WTC11 (cell line): ENCODE measurements around the gene ARMC9. TPM values are rescaled to one million over a fixed set of nuclear protein-coding genes. Genes with fewer than 3 reads are reported as not detected.

Experiments used
- ATAC-seq: fragments of 200-7000 bp; cut with Tn5 transposase; 2 replicates; pipeline ENCODE4 v1.10.0; 2021; ENCODE audit warnings: mild to moderate bottlenecking, moderate library complexity
- CTCF ChIA-PET: fragments of 300-600 bp; sonication (Branson Sonifier 250); formaldehyde crosslinking; loops from one replicate; lab custom pipeline; 2021; ENCODE audit warnings: antibody characterized with exemption; lab: Charles Lee
- POLR2A ChIA-PET: fragments of 350-600 bp; sonication (Branson Sonifier 250); formaldehyde crosslinking; loops from one replicate; lab custom pipeline; 2021; ENCODE audit warnings: antibody characterized with exemption; lab: Charles Lee
- DNase-seq: peaks from one replicate; pipeline ENCODE4 v3.0.0; 2021; ENCODE audit warnings: low spot score
- H3K27ac Mint-ChIP-seq: 2 replicates; pipeline ENCODE4 v1.8.0; 2021; ENCODE audit warnings: mixed read lengths
- H3K27me3 Mint-ChIP-seq: 2 replicates; pipeline ENCODE4 v1.8.0; 2021; ENCODE audit warnings: low read depth, mild to moderate bottlenecking, moderate library complexity, mixed read lengths
- H3K36me3 Mint-ChIP-seq: 2 replicates; pipeline ENCODE4 v1.8.0; 2021; ENCODE audit warnings: mixed read lengths
- H3K4me1 Mint-ChIP-seq: 2 replicates; pipeline ENCODE4 v1.8.0; 2022; ENCODE audit warnings: mixed read lengths
- H3K4me3 Mint-ChIP-seq: 2 replicates; pipeline ENCODE4 v1.8.0; 2021; ENCODE audit warnings: mild to moderate bottlenecking, moderate library complexity, mixed read lengths
- H3K9me3 Mint-ChIP-seq: 2 replicates; pipeline ENCODE4 v1.8.0; 2021; ENCODE audit warnings: mixed read lengths
- AR ChIP-seq: fragments of 250-450 bp; sonication (Bioruptor Pico); IDR thresholded peaks from 2 replicates; pipeline ENCODE4 v1.9.0; 2021; ENCODE audit warnings: mild to moderate bottlenecking
- E2F5 ChIP-seq: sonication (generic); formaldehyde crosslinking; IDR thresholded peaks from 2 replicates; pipeline ENCODE4 v1.8.1; 2022; ENCODE audit warnings: mild to moderate bottlenecking, moderate library complexity, missing genetic modification reagents
- ESRRA ChIP-seq: sonication (generic); formaldehyde crosslinking; IDR thresholded peaks from 2 replicates; pipeline ENCODE4 v1.8.1; 2022; ENCODE audit warnings: mild to moderate bottlenecking, missing genetic modification reagents, borderline replicate concordance
- HMGXB4 ChIP-seq: sonication (generic); formaldehyde crosslinking; IDR thresholded peaks from 2 replicates; pipeline ENCODE4 v1.8.1; 2023; ENCODE audit warnings: mild to moderate bottlenecking, moderate library complexity, missing genetic modification reagents
- NFYB ChIP-seq: sonication (generic); formaldehyde crosslinking; conservative IDR thresholded peaks from 2 replicates; pipeline ENCODE4 v1.8.0; 2022; ENCODE audit warnings: low read depth, missing genetic modification reagents
- NR1H2 ChIP-seq: sonication (generic); formaldehyde crosslinking; IDR thresholded peaks from 2 replicates; pipeline ENCODE4 v1.9.0; 2021; ENCODE audit warnings: mild to moderate bottlenecking, moderate library complexity, missing genetic modification reagents
- NR3C1 ChIP-seq: sonication (generic); formaldehyde crosslinking; conservative IDR thresholded peaks from 2 replicates; pipeline ENCODE4 v1.8.1; 2023; ENCODE audit warnings: low read depth, mild to moderate bottlenecking, missing genetic modification reagents
- OVOL2 ChIP-seq: fragments of 250-450 bp; sonication (Bioruptor Pico); IDR thresholded peaks from 2 replicates; pipeline ENCODE4 v1.9.0; 2021; ENCODE audit warnings: mild to moderate bottlenecking, borderline replicate concordance
- total RNA-seq: library from RNA; stranded (reverse); gene quantifications from 3 replicates; pipeline ENCODE4 v1.2.3, GENCODE V29; 2021
- TF ChIP-seq, protein P1 (sequence below): sonication (generic); formaldehyde crosslinking; IDR thresholded peaks from 2 replicates; pipeline ENCODE4 v1.8.1; 2022; ENCODE audit warnings: mild to moderate bottlenecking, missing genetic modification reagents, moderate library complexity, borderline replicate concordance
- TF ChIP-seq, protein P2 (sequence below): sonication (generic); formaldehyde crosslinking; IDR thresholded peaks from 2 replicates; pipeline ENCODE4 v1.8.0; 2022; ENCODE audit warnings: mild to moderate bottlenecking, missing genetic modification reagents
- TF ChIP-seq, protein P3 (sequence below): fragments of 250-450 bp; sonication (Bioruptor Pico); conservative IDR thresholded peaks from 2 replicates; pipeline ENCODE4 v1.9.0; 2021; ENCODE audit warnings: mild to moderate bottlenecking
- TF ChIP-seq, protein P4 (sequence below): sonication (generic); formaldehyde crosslinking; IDR thresholded peaks from 2 replicates; pipeline ENCODE4 v1.8.0; 2023; ENCODE audit warnings: mild to moderate bottlenecking, missing genetic modification reagents

Gene ARMC9
- total RNA-seq, 1 experiment from 2014 or later = 34.9 TPM

- TF ChIP-seq, protein P1, sequence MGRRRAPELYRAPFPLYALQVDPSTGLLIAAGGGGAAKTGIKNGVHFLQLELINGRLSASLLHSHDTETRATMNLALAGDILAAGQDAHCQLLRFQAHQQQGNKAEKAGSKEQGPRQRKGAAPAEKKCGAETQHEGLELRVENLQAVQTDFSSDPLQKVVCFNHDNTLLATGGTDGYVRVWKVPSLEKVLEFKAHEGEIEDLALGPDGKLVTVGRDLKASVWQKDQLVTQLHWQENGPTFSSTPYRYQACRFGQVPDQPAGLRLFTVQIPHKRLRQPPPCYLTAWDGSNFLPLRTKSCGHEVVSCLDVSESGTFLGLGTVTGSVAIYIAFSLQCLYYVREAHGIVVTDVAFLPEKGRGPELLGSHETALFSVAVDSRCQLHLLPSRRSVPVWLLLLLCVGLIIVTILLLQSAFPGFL (CRISPR knock-in tag) = no peak
- TF ChIP-seq OVOL2 (CRISPR knock-in tag) (no peak), E2F5 (no peak), NR3C1 (CRISPR knock-in tag) (no peak), NFYB (CRISPR knock-in tag) (no peak)
- TF ChIP-seq, protein P2, sequence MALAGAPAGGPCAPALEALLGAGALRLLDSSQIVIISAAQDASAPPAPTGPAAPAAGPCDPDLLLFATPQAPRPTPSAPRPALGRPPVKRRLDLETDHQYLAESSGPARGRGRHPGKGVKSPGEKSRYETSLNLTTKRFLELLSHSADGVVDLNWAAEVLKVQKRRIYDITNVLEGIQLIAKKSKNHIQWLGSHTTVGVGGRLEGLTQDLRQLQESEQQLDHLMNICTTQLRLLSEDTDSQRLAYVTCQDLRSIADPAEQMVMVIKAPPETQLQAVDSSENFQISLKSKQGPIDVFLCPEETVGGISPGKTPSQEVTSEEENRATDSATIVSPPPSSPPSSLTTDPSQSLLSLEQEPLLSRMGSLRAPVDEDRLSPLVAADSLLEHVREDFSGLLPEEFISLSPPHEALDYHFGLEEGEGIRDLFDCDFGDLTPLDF (CRISPR knock-in tag) = no peak
Observed at GRCh38 chr2:231246171-231246842, 47.9 kb downstream of the ARMC9 start (continued).

DNA sequence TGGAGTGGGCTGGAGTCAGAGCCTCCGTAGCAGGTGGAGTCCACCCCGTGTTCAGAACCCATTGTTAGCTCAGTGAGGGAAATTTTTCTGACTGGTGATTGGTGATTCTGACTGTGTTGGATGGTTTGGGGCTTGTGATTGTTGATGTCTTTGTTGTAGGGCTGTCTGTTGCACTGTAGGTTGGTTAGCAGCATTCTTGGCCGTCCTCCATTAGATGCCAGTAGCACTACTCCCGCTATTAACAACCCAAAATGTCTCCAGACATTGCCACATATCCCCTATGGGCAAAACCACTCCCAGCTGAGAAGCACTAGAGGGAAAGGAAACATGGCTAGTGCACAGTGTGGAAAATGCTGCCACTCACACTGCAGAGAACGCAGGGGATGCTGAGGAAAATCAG, 51.7 kb downstream of the ARMC9 start:
- H3K4me3 Mint-ChIP-seq = no peak overlapping the region
- no peaks in the 10 kb centered on the region for H3K9me3 Mint-ChIP-seq
- no peak for ATAC-seq
- TF ChIP-seq ESRRA (CRISPR knock-in tag) (no peak), NR1H2 (CRISPR knock-in tag) (no peak), AR (CRISPR knock-in tag) (no peak), HMGXB4 (CRISPR knock-in tag) (no peak)
- TF ChIP-seq, protein P3, sequence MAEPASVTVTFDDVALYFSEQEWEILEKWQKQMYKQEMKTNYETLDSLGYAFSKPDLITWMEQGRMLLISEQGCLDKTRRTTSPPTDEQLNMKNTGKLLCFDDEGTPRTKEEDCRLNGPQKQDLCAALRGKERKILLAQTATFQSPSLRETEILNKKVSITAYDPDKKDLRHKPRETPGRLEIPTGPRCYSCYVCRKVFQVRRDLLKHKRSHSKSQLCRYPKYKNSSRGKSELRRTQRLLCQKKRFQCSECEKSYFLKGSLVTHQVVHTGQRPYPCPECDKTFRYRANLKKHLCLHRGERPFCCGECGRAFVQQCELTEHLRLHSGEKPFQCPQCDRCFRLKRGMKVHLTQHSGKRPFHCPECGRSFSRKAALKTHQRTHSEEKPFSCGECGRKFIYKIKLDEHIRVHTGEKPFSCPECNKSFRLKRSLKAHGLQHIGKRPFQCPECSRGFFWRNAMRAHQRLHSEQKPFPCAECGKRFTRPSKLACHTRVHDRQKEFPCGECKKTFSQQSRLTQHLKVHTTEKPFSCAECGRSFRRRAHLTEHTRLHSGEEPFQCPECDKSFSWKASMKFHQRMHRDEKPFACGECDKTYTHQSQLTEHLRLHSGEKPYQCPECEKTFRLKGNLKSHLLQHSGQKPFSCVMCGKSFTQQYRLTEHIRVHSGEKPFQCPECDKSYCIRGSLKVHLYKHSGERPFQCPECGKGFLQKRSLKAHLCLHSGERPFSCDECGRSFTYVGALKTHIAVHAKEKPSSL (CRISPR knock-in tag) = no peak
- TF ChIP-seq, protein P4, sequence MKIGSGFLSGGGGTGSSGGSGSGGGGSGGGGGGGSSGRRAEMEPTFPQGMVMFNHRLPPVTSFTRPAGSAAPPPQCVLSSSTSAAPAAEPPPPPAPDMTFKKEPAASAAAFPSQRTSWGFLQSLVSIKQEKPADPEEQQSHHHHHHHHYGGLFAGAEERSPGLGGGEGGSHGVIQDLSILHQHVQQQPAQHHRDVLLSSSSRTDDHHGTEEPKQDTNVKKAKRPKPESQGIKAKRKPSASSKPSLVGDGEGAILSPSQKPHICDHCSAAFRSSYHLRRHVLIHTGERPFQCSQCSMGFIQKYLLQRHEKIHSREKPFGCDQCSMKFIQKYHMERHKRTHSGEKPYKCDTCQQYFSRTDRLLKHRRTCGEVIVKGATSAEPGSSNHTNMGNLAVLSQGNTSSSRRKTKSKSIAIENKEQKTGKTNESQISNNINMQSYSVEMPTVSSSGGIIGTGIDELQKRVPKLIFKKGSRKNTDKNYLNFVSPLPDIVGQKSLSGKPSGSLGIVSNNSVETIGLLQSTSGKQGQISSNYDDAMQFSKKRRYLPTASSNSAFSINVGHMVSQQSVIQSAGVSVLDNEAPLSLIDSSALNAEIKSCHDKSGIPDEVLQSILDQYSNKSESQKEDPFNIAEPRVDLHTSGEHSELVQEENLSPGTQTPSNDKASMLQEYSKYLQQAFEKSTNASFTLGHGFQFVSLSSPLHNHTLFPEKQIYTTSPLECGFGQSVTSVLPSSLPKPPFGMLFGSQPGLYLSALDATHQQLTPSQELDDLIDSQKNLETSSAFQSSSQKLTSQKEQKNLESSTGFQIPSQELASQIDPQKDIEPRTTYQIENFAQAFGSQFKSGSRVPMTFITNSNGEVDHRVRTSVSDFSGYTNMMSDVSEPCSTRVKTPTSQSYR (CRISPR knock-in tag) = no peak
- TF ChIP-seq, all 79 proteins: peak for 0
- H3K36me3 Mint-ChIP-seq = peaks cover 25% of the 10 kb centered on the region
- peaks cover 16% of the 10 kb centered on the region for H3K4me1 Mint-ChIP-seq
- no peak for DNase-seq
- H3K27me3 Mint-ChIP-seq = no peaks in the 10 kb centered on the region
- ChIA-PET POLR2A (no interaction called here), CTCF (interaction anchor here (0.6 kb wide), 1 partner anchor 23 kb away, joined by 3 read pairs; no protein-coding TSS in a partner anchor)
- peak overlapping the region; percentile 63 for H3K27ac Mint-ChIP-seq
